Right ventricle myocardium superior (tissue), 1 donor: ENCODE results near the gene EHHADH. TPM values are rescaled to one million over a fixed set of nuclear protein-coding genes. Genes with fewer than 3 reads are reported as not detected.

ENCODE experiments used
- ATAC-seq: fragments of 200-7000 bp; cut with Tn5 transposase; one replicate; pipeline ENCODE4 v1.9.1; 2020; ENCODE audit warnings: mild to moderate bottlenecking; ENCODE audit not compliant: poor library complexity
- DNase-seq: peaks from one replicate; pipeline ENCODE4 v3.0.0-alpha.2; 2020
- intact Hi-C: fragments of 100-400 bp; cut with DNase I; formaldehyde crosslinking; loops from one replicate; pipeline ENCODE4 v1.11.2; 2022
- total RNA-seq: library from RNA; stranded (reverse); fragmentation: NEBNext Ultra II Directional; extraction: Animal tissue kit (Norgen Biotek cat#: 25700); gene quantifications from one replicate; pipeline ENCODE4 v1.2.1, GENCODE V29; 2021
- donor health status: DM: no; HTN: yes; CAD: no; lungs with severe emphysema.

The EHHADH gene
- total RNA-seq, 1 donor from 2014 or later: 18.7 TPM

GRCh38 chr3:185207481-185207880, 46.4 kb downstream of the EHHADH start:
- intact Hi-C loops: no loop called here
- no peak for ATAC-seq
- no peak for DNase-seq

- DNase-seq (no peak), ATAC-seq (no peak)
- intact Hi-C loops: no loop called here
Measured at GRCh38 chr3:185205865-185206264, 48.0 kb downstream of the EHHADH start.

- DNase-seq (no peak), ATAC-seq (no peak)
- intact Hi-C loops: no loop called here
Measured at GRCh38 chr3:185204894-185205293, 49.0 kb downstream of the EHHADH start.

GRCh38 chr3:185200639-185201038, 53.2 kb downstream of the EHHADH start:
- DNase-seq (no peak), ATAC-seq (no peak)
- intact Hi-C loops: no loop called here

GRCh38 chr3:185199671-185200070, 54.2 kb downstream of the EHHADH start:
- intact Hi-C loops: no loop called here
- ATAC-seq (no peak), DNase-seq (no peak)

GRCh38 chr3:185199206-185199605, 54.6 kb downstream of the EHHADH start:
- DNase-seq: no peak
- ATAC-seq: no peak
- intact Hi-C loops: no loop called here

GRCh38 chr3:185197068-185197467, 56.8 kb downstream of the EHHADH start:
- ATAC-seq: no peak
- no peak for DNase-seq
- intact Hi-C loops: no loop called here

GRCh38 chr3:185195652-185196051, 58.2 kb downstream of the EHHADH start:
- ATAC-seq: no peak
- intact Hi-C loops: no loop called here
- DNase-seq: no peak

- ATAC-seq: no peak
- intact Hi-C loops: no loop called here
- no peak for DNase-seq
Measured at GRCh38 chr3:185188816-185189215, 65.0 kb downstream of the EHHADH start.

GRCh38 chr3:185187391-185187790, 66.5 kb downstream of the EHHADH start:
- DNase-seq (no peak), ATAC-seq (no peak)
- intact Hi-C loops: no loop called here

GRCh38 chr3:185176750-185177359, 77.0 kb downstream of the EHHADH start:
- DNase-seq (no peak), ATAC-seq (peak; percentile 51)
- intact Hi-C loops: loop anchor here (2.0 kb wide), 1 partner anchor 302 kb away; no protein-coding TSS in a partner anchor

- intact Hi-C loops: no loop called here
- ATAC-seq (peak; percentile 94), DNase-seq (peak; percentile 84)
Measured at GRCh38 chr3:185175370-185175987, 78.4 kb downstream of the EHHADH start.

GRCh38 chr3:185172086-185173049, 81.5 kb downstream of the EHHADH start:
- ATAC-seq (no peak), DNase-seq (no peak)
- intact Hi-C loops: no loop called here

- intact Hi-C loops: no loop called here
- ATAC-seq (no peak), DNase-seq (no peak)
Measured at GRCh38 chr3:185164428-185165217, 89.2 kb downstream of the EHHADH start.

- no peak for DNase-seq
- intact Hi-C loops: no loop called here
- no peak for ATAC-seq
Measured at GRCh38 chr3:185162634-185163033, 91.2 kb downstream of the EHHADH start.

GRCh38 chr3:185161761-185162160, 92.1 kb downstream of the EHHADH start:
- intact Hi-C loops: no loop called here
- no peak for DNase-seq
- ATAC-seq: no peak

- DNase-seq (no peak), ATAC-seq (no peak)
- intact Hi-C loops: no loop called here
Measured at GRCh38 chr3:185157347-185157746, 96.5 kb downstream of the EHHADH start.

- DNase-seq: no peak
- intact Hi-C loops: no loop called here
- no peak for ATAC-seq
Measured at GRCh38 chr3:185155678-185156077, 98.2 kb downstream of the EHHADH start.
